ENCODE data around the gene ADRB1. TPM values are rescaled to one million over a fixed set of nuclear protein-coding genes. Genes with fewer than 3 reads are reported as not detected.

ADRB1 gene
- total and polyA plus RNA-seq, 2 experiments from 2014 or later = 0.23 to 0.24 TPM

DNA sequence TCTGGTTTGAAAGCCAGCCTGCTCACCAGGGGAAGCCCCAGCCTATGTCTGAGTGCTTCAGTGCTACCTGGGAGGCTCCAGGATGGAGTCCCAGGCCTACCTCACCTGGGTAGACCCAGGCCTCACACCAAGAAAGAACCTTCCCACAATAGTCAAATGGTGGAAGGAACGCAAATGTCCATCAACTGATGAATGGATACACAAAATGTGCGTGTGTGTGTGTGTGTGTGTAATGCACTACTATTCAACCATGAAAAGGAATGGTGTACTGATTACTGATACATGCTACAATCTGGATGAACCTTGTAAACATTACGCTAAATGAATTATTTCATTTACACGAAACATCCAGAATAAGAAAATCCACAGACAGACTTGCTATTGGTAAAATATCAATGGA is 15.2 kb upstream of the ADRB1 start:
- H2AFZ ChIP-seq = no peak overlapping the region
- DNase-seq (ENCODE audit: low spot score) = no peak
- H3K4me3 ChIP-seq = no peak overlapping the region
- H3K27ac Mint-ChIP-seq = no peak overlapping the region
- no peaks in the 10 kb centered on the region for H3K36me3 Mint-ChIP-seq (ENCODE audit: low read depth)
- H4K20me1 ChIP-seq (replicated peaks; ENCODE audit: insufficient read depth) = no peaks in the 10 kb centered on the region
- no peak overlapping the region for H3K4me2 ChIP-seq
- H3K9me2 ChIP-seq (ENCODE audit: insufficient read depth) = no peaks in the 10 kb centered on the region
- no peaks in the 10 kb centered on the region for H3K36me3 ChIP-seq (ENCODE audit: insufficient read depth)
- H3K4me1 Mint-ChIP-seq = peaks cover 13% of the 10 kb centered on the region; the same call in 2 of the 3 replicates
- peaks cover 4% of the 10 kb centered on the region for H3K27me3 Mint-ChIP-seq (ENCODE audit: insufficient read depth, low read depth, poor library complexity)
- ATAC-seq = no peak
- no peaks in the 10 kb centered on the region for H3K4me1 ChIP-seq (ENCODE audit: insufficient read depth)
- H3F3A ChIP-seq (replicated peaks; ENCODE audit: low read depth) = no peaks in the 10 kb centered on the region
- H3K27ac ChIP-seq (ENCODE audit: low read depth) = no peak overlapping the region
- no peaks in the 10 kb centered on the region for H3K27me3 ChIP-seq (ENCODE audit: insufficient read depth)
- no peaks in the 10 kb centered on the region for H3K9me3 Mint-ChIP-seq
- TF ChIP-seq EZH2phosphoT487 (IDR thresholded peaks at IDR 0.05; ENCODE audit: unreplicated experiment) (no peak), CREB1 (CRISPR knock-in tag; IDR thresholded peaks at IDR 0.05; ENCODE audit: low read depth) (no peak), POLR2AphosphoS5 (IDR thresholded peaks at IDR 0.05; ENCODE audit: low read depth) (no peak), ZNF114 (CRISPR knock-in tag; IDR thresholded peaks at IDR 0.05) (no peak), ZNF331 (CRISPR knock-in tag; IDR thresholded peaks at IDR 0.05; ENCODE audit: low read depth) (no peak), NANOG (IDR thresholded peaks at IDR 0.05; ENCODE audit: borderline replicate concordance) (no peak), EZH2 (IDR thresholded peaks at IDR 0.05; ENCODE audit: low read depth, unreplicated experiment) (no peak), STAT1 (IDR thresholded peaks at IDR 0.05; ENCODE audit: unreplicated experiment) (no peak), JUNB (IDR thresholded peaks at IDR 0.05; ENCODE audit: unreplicated experiment) (no peak)
- TF ChIP-seq, protein P1, sequence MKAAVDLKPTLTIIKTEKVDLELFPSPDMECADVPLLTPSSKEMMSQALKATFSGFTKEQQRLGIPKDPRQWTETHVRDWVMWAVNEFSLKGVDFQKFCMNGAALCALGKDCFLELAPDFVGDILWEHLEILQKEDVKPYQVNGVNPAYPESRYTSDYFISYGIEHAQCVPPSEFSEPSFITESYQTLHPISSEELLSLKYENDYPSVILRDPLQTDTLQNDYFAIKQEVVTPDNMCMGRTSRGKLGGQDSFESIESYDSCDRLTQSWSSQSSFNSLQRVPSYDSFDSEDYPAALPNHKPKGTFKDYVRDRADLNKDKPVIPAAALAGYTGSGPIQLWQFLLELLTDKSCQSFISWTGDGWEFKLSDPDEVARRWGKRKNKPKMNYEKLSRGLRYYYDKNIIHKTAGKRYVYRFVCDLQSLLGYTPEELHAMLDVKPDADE (IDR thresholded peaks at IDR 0.05) = no peak
- TF ChIP-seq, protein P2, sequence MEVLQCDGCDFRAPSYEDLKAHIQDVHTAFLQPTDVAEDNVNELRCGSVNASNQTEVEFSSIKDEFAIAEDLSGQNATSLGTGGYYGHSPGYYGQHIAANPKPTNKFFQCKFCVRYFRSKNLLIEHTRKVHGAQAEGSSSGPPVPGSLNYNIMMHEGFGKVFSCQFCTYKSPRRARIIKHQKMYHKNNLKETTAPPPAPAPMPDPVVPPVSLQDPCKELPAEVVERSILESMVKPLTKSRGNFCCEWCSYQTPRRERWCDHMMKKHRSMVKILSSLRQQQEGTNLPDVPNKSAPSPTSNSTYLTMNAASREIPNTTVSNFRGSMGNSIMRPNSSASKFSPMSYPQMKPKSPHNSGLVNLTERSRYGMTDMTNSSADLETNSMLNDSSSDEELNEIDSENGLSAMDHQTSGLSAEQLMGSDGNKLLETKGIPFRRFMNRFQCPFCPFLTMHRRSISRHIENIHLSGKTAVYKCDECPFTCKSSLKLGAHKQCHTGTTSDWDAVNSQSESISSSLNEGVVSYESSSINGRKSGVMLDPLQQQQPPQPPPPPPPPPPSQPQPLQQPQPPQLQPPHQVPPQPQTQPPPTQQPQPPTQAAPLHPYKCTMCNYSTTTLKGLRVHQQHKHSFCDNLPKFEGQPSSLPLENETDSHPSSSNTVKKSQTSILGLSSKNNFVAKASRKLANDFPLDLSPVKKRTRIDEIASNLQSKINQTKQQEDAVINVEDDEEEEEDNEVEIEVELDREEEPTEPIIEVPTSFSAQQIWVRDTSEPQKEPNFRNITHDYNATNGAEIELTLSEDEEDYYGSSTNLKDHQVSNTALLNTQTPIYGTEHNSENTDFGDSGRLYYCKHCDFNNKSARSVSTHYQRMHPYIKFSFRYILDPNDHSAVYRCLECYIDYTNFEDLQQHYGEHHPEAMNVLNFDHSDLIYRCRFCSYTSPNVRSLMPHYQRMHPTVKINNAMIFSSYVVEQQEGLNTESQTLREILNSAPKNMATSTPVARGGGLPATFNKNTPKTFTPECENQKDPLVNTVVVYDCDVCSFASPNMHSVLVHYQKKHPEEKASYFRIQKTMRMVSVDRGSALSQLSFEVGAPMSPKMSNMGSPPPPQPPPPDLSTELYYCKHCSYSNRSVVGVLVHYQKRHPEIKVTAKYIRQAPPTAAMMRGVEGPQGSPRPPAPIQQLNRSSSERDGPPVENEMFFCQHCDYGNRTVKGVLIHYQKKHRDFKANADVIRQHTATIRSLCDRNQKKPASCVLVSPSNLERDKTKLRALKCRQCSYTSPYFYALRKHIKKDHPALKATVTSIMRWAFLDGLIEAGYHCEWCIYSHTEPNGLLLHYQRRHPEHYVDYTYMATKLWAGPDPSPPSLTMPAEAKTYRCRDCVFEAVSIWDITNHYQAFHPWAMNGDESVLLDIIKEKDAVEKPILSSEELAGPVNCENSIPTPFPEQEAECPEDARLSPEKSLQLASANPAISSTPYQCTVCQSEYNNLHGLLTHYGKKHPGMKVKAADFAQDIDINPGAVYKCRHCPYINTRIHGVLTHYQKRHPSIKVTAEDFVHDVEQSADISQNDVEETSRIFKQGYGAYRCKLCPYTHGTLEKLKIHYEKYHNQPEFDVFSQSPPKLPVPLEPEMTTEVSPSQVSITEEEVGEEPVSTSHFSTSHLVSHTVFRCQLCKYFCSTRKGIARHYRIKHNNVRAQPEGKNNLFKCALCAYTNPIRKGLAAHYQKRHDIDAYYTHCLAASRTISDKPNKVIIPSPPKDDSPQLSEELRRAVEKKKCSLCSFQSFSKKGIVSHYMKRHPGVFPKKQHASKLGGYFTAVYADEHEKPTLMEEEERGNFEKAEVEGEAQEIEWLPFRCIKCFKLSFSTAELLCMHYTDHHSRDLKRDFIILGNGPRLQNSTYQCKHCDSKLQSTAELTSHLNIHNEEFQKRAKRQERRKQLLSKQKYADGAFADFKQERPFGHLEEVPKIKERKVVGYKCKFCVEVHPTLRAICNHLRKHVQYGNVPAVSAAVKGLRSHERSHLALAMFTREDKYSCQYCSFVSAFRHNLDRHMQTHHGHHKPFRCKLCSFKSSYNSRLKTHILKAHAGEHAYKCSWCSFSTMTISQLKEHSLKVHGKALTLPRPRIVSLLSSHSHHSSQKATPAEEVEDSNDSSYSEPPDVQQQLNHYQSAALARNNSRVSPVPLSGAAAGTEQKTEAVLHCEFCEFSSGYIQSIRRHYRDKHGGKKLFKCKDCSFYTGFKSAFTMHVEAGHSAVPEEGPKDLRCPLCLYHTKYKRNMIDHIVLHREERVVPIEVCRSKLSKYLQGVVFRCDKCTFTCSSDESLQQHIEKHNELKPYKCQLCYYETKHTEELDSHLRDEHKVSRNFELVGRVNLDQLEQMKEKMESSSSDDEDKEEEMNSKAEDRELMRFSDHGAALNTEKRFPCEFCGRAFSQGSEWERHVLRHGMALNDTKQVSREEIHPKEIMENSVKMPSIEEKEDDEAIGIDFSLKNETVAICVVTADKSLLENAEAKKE (CRISPR knock-in tag; IDR thresholded peaks at IDR 0.05) = no peak
- TF ChIP-seq, protein P3, sequence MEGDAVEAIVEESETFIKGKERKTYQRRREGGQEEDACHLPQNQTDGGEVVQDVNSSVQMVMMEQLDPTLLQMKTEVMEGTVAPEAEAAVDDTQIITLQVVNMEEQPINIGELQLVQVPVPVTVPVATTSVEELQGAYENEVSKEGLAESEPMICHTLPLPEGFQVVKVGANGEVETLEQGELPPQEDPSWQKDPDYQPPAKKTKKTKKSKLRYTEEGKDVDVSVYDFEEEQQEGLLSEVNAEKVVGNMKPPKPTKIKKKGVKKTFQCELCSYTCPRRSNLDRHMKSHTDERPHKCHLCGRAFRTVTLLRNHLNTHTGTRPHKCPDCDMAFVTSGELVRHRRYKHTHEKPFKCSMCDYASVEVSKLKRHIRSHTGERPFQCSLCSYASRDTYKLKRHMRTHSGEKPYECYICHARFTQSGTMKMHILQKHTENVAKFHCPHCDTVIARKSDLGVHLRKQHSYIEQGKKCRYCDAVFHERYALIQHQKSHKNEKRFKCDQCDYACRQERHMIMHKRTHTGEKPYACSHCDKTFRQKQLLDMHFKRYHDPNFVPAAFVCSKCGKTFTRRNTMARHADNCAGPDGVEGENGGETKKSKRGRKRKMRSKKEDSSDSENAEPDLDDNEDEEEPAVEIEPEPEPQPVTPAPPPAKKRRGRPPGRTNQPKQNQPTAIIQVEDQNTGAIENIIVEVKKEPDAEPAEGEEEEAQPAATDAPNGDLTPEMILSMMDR (conservative IDR thresholded peaks at IDR 0.05; ENCODE audit: low read depth in 2 of 2) = no peak
- TF ChIP-seq, protein P4, sequence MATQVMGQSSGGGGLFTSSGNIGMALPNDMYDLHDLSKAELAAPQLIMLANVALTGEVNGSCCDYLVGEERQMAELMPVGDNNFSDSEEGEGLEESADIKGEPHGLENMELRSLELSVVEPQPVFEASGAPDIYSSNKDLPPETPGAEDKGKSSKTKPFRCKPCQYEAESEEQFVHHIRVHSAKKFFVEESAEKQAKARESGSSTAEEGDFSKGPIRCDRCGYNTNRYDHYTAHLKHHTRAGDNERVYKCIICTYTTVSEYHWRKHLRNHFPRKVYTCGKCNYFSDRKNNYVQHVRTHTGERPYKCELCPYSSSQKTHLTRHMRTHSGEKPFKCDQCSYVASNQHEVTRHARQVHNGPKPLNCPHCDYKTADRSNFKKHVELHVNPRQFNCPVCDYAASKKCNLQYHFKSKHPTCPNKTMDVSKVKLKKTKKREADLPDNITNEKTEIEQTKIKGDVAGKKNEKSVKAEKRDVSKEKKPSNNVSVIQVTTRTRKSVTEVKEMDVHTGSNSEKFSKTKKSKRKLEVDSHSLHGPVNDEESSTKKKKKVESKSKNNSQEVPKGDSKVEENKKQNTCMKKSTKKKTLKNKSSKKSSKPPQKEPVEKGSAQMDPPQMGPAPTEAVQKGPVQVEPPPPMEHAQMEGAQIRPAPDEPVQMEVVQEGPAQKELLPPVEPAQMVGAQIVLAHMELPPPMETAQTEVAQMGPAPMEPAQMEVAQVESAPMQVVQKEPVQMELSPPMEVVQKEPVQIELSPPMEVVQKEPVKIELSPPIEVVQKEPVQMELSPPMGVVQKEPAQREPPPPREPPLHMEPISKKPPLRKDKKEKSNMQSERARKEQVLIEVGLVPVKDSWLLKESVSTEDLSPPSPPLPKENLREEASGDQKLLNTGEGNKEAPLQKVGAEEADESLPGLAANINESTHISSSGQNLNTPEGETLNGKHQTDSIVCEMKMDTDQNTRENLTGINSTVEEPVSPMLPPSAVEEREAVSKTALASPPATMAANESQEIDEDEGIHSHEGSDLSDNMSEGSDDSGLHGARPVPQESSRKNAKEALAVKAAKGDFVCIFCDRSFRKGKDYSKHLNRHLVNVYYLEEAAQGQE (IDR thresholded peaks at IDR 0.05; ENCODE audit: unreplicated experiment) = no peak
- no peaks in the 10 kb centered on the region for H3K79me2 ChIP-seq (replicated peaks; ENCODE audit: insufficient read depth)
- H3K4me3 Mint-ChIP-seq = no peak overlapping the region
